ENCODE data around the gene CD300A.

The CD300A gene

DNA sequence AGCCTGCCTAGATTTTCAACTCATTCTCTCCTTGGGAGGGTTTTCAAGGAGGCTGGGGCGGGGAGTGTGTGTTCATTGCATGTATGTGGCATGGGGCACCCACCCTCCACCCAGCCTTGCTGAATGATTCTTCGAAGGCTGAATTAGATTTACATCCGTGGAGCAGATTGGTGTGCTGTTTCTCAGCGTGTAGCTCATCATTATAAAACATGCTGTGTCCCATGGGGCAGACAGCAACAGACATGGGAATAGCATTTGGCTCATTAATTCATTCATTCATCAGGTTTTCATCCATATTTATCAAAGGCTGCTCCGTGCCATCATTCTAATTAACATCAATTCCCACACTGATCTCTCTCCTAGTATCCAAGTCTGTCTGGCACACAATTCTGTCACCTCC lies 10.6 kb upstream of the CD300A start:
- DNase-seq, result no peak

DNA sequence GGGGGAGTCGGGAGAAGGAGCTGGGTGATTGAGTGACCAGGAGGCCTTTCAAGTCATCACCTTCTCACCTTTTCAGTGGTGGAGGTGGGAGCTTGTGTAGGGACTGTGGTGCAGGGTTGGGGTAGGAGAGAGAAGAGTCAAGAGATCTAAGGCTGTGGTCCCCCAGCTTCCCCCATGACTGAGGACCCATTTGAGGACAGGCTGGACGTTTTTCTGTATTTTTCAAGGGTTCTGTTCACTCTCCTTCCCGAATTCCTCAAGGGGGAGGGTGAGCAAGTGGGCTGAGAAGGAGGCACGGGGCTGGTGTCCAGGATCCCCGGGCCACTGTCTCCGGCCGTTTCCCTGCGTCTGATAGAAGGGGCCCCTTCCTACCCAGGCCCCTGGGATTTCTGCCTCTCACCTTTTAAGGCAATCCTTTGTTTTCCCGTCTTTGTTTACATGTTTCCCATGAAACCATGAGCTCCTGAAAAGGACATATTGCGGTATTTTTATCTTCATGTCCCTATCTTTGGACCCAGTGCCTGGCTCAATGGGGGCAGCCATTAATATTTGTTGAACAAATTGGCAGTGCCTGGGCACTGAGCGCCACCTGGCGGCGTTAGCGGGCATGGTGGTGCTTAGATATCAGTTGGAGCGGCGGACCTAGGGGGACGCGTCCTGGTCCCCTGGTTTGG lies 9.2 kb upstream of the CD300A start:
- peak; percentile 43 to 68 (median 60) for DNase-seq

DNA sequence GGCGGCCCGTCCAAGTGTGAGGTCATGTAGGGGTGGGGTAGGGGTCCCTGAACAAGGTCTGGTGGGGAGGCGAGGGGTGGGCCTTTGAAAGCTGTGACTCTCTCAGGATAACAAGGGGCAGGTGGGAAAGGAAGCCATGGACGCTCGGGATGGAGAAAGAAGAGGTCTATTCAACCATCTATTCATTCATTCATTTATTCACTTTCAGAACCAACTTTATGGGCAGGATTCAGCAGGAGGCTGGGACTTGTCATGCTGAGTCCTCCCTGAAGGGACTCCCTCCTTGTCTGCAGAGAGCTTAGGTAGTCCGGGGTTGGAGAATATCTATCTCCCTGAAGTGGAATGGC lies 8.6 kb upstream of the CD300A start:
- no peak for DNase-seq

DNA sequence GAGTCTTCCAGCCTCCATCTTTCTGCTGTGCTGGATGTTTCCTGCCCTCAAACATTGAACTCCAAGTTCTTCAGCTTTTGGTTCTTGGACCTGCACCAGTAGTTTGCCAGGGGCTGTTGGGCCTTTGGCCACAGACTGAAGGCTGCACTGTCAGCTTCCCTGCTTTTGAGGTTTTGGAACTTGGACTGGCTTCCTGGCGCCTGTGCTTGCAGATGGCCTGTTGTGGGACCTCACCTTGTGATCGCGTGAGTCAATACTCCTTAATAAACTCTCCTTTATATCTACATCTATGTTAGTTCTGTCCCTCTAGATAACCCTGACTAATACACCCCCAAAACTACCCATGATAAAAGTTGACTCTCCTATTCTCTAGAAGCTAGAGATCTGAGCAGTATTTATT lies 7.6 kb upstream of the CD300A start:
- DNase-seq, result no peak

DNA sequence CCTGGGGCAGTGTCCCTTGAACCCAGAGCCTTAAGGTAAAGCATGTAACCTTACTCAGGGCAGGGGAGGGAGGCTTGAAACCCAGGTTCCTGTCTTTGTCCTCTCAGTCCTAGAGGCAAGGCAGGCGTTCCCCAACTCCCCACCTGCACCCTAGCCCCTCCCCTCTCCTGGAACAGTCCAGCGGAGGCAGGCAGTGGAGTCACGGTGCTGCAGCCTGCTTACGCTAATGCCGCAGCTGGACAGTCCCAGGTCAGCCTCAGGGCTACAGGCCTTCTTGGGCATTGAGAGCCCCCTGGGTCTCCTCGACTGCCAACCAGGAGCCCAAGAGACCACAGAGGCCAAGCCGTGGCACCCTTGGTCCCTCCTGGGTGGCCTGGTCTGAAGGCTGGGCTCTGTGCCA lies 6.8 kb upstream of the CD300A start:
- DNase-seq, result no peak

DNA sequence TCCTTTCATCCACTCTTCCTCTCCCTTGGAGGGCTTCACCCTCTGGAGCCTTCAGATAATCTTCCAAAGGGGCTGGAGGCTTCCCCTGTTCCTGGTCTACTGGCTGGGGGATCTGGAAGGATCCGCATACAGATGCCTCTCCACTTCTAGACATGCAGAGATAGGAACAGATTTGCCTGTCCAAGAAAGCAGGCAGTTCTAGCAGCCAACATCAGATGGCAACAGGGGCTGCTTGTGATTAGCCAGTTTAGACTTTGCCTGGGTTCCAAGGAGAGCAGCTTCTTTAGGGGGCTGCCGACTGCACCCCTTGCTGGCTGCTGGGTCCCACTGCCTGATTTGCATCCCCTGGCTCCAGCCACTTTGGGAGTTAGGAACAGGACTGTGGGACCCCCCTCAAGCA lies 6.2 kb upstream of the CD300A start:
- no peak for DNase-seq

DNA sequence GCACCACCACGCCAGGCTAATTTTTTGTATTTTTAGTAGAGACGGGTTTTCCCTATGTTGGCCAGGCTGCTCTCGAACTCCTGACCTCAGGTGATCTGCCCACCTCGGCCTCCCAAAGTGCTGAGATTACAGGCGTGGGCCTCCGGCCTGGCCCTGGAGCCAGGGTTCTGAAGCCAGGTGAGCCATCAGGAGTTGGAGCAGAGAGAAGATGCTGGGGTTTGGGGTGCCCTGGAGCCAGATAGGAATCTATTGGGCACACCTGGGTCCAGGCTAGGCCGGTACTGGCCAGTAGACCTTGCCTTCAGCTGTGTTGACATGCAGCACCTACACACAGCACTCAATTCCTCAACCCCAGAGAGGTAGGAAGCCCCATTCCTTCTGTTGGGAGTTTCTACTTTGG lies 5.4 kb upstream of the CD300A start:
- DNase-seq, result no peak

DNA sequence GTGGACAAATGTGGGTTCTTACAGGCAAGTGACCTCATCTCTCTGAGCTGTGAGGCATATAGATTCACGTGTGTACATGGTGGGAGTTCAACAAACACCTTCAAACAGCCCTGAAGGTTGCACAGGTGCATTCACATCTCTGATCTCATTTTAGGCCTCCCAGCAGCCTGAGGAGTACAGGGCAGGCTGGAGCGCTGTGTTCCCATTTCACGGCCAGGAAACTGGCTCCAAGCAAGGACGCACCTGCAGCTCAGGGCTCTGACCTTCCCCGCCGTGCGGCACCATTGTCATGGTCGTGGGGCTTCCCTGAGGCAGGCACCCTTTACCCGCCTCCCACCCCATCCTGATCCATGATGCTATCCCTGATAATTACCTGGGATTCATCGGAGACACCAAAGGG lies 4.8 kb upstream of the CD300A start:
- no peak for DNase-seq

DNA sequence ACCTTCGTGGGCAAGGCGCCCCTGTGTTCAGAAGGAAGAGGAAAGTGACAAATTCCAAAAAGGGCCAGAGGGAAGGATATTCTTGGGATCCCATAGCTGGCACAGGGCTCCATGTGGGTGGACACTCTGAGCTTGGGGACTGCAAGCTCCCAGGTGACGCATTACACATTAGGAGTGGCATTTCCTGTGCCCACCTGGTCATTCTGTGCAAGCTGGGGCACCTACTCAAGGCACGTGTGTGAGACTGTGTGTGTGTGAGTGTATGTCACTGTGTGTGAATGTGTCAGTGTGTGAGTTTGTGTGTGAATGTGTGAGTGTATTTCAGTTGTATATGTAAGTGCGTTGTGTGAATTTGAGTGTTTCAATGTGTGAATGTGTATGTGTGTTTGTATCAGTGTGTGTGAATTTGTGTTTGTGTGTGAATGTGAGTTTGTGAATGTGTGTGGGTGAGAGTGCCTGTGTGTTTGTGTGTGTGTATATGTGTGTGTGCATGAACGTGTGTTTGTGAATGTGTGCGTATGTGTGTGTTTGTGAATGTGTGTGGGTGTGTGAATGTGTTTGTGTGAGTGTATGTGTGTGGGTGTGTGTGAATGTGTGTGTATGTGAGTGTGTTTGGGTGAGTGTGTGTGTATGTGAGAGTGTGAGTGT lies 1.6 kb upstream of the CD300A start:
- peak in 1 of 5 donors; percentile 28 for DNase-seq

DNA sequence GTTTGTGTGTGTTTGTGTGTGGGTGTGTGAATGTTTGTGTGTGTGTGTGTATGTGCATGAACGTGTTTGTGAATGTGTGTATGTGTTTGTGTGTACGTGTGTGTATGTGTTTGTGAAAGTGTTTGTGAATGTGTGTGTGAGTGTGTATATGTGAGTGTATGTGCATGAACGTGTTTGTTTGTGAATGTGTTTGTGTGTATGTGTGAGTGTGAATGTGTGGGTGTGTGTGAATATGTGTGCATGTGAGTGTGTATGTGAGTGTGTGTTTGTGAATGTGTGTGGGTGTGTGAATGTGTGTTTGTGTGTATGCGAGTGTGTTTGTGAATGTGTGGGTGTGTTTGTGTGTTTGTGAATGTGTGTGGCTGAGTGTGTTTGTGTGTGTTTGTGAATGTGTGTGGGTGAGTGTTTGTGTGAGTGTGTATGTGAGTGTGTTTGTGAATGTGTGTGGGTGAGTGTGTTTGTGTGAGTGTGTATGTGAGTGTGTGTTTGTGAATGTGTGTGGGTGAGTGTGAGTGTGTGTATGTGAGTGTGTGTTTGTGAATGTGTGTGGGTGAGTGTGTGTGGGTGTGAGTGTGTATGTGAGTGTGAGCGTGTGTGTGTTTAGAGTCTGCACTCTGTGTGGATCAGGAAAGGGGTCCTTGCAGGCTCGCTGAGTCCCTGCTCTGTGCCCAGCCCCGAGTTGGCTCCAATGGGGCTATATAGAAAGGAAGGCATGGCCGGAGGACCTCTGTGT lies 890 bp upstream of the CD300A start:
- no peak for DNase-seq

DNA sequence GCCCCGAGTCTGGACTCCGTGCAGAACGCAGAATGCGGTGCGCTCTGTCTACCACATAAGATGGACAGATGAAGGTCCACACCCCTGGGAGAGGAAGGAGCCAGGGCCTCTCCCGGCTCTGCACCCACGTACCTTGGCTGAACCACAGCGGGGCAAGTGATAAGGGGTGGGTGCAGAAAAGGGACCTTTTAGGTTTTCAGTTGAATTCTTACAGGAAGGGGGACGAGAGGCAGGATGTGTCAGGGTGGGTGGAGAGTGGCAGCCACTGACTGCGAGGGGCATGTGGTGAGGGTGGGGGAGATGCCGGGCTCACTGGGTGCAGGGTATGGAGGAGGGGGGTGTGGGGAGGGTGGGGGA lies 372 bp downstream of the CD300A start:
- DNase-seq, result peak in 1 of 5 donors; percentile 28

DNA sequence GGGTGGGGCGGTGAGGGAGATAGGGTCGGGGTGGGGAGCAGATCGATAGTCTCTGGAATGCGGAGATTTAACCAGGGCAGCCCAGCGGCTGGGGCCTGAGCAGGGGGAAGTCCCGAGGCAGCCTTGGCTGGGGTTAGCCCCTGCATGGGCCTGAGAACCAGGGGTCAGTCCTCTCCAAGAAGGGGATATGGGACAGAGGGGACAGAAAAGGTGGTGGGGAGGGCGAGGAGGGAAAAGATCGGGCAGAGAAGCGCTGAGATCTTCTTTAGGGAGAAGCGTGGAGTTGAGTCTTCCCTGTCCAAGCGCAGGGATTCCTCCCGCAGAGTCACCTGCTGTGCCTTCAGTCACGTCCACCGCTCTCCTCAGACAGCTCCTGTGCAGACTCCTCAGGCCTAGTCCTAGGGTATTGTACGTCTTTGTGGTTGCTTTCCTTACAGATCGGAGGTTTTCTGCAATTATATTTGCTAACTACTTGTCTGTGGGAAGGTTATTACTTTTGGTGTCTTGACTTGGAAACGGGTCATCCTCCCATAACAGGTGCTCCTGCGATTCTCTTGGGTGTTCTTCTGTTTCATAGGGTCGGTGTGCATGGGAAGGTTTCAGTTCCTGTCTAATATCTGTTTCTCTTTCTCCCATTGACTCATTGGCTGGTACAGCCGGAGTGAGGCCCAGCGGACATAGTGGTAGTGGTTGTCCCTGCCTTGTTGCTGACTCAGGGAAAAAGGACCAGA lies 952 bp downstream of the CD300A start:
- peak in 1 of 5 donors; percentile 58 for DNase-seq

DNA sequence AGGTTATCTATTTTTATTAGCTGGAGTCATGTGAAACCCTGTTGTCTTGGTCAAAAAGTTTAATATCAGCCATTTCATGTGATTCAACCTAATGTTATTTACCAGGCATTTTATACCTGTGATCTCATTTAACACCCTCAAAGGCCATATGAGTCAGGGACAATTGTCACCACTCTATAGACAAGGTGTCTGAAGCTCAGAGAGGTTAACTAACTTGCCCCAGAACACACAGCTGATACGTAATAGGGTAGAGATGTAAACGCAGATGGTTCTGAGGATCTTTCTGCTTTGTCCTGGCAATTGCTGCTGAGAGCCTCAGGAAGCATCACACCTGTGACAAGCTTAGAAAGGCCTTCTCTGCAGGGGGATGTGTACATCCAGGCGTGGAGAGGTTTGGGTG lies 4.9 kb downstream of the CD300A start:
- no peak for DNase-seq

DNA sequence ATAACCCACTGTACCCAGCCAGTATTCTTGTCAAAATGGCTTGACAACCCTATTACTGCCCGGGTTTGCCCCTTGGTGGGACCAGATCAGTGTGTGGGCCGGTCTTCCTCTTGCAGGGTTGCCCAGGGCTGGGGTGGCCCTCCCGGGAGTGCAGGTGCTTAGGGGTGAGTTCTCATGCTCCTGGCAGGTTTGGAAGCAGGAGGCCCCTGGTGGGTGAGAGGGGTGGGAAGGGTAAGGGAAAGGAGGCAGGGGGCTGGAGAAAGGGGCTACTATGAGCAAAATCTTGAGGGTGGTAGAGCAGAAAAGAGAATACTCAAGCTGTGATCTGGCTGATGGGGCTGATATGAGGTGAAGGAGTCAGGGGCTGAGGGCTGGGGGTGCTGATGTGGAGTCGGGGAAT lies 6.5 kb downstream of the CD300A start:
- no peak for DNase-seq

DNA sequence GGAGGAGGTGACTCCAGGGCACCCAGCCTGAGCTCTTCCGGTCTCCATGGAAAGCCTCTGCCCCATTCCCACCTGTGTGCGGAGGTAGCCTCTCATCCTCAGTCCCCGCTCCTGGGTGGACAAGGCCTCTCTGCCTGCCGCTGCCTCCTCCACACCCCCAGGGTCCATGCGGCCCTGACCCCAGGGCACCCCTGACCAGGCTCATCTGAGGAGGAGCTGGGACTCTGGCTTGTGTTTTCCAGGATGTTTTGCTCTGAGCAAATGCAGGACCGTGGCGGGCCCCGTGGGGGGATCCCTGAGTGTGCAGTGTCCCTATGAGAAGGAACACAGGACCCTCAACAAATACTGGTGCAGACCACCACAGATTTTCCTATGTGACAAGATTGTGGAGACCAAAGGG lies 6.9 kb downstream of the CD300A start:
- no peak for DNase-seq

DNA sequence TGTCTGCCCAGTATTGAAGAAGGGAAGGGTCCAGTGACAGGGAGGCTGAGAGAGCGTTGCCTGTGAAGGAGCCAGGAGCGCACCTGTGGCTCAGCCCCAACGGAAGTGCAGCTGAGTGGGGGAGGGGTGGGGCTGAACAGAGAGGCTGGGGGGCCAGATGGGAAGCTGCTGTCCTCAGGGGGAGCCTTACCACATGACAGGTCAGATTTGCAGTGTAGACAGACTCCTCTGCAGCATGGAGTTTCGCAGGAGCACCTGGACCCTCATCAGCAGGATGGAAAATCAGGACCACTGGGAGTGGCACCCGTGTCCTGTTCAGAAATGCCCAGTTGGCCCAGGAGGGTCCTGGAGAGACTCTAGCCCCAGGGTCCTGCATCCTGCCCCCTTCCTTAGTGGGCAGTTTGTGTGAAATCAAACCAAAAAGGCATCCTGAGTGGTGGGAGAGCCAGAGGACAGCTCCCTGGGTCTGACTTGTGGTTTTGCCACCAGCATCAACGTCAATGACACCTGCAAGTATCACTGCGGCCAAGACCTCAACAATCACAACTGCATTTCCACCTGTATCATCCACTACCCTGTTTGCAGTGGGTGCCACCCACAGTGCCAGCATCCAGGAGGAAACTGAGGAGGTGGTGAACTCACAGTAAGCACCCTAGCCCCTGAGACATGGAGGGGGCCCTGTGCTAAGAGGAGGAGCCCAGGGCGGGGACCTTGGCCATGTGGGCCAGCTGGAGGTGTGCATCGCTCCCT lies 7.8 kb downstream of the CD300A start:
- peak in 2 of 5 donors; percentile 21 to 54 for DNase-seq

DNA sequence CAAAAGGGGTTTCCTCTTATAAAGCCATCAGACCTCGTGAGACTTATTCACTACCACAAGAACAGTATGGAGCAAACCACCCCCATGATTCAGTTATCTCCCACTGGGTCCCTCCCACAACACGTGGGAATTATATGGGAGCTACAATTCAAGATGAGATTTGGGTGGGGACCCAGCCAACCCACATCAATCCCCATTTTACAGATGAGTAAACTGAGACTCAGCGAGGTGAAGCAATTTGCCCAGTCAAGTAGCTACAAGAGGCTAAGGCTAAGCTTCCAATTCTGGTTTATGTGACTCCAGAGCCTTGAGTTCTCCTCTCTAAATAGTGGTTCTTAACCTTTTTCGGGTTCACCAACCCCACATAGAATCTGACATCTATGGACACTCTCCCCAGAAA lies 8.8 kb downstream of the CD300A start:
- DNase-seq, result no peak

DNA sequence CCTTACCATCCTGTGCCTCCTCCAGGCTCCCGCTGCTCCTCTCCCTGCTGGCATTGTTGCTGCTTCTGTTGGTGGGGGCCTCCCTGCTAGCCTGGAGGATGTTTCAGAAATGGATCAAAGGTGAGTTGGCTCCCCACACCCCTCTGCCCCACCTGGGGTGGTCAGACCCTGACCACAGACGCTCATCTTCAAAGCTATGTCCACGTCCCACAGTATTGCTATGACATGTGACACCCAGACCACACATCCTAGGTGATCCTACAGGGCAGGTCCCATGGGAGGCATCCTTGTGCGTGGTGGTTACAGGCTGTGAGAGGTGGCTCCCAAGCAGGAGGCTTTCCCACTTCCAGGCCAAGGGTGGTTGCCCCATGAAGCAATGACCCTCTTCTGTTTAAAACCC lies 11.0 kb downstream of the CD300A start:
- DNase-seq, result no peak

DNA sequence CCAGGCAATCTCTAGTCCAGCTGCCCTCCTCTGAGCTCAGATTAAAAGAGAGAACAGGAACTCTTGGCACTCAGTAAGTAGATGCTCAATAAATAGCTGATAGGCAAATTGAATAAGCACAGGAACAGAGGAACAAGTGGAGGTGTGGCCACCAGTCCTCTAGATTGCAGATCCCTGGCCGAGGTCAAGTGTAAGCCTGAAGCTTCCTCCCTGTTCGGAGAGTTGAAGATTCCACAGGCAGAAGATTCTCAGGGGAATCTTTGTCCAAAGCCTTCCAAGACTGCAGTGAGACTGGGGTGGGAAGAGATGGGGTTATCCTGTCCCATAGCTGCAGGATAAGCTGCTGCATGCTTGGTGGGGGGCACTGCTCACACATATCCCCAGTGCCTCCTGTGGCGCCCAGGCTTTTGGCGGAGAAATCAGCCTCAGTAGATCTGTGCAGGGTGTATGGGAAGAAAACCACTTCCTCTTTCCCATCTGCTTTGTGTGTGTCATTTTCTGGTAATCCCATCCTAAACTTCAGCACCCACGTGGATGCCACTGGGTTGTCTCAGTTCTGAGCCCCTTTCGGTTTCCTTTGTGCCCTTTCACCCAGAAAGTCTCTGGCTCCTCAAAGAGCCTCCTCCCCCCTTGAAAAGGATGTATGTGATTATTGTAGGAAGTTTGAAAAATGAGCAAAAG lies 12.1 kb downstream of the CD300A start:
- DNase-seq, result peak in 2 of 5 donors; percentile 25 to 86

DNA sequence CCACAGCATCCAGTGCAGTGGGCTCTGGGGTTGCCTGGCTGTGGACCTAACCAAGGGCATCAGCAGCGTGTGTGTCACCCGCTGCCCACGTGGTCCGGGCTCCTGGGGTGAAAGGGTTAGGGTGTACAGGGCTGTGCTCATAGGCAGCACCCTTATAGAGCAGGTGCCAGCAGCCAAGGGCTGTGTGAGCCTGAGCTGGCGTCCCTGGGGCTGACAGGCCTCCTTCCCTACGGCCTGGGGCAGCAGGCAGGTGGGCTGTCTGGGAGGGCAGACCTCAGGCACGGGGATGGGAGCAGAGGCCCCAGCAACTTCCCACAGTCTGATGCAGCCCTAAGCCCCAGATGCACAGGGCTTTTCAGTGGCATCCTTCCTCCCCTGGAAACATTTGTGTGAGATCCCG lies 13.9 kb downstream of the CD300A start:
- no peak for DNase-seq

DNA sequence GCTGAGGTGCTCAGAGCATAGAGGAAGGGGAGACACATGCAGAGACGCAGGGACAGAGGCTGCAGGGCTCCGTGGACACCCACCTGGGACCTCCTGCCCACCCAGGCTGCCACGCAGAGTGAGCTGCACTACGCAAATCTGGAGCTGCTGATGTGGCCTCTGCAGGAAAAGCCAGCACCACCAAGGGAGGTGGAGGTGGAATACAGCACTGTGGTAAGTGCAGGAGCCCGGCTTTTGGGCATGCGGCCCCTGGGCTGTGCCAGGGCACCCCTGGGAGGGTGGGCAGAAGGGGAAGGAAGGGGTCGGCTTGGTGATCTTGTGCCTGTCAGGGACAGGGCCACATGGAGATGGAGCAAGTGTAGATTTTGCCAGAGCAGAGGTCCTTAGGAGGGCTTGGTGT lies 15.2 kb downstream of the CD300A start:
- DNase-seq, result no peak

DNA sequence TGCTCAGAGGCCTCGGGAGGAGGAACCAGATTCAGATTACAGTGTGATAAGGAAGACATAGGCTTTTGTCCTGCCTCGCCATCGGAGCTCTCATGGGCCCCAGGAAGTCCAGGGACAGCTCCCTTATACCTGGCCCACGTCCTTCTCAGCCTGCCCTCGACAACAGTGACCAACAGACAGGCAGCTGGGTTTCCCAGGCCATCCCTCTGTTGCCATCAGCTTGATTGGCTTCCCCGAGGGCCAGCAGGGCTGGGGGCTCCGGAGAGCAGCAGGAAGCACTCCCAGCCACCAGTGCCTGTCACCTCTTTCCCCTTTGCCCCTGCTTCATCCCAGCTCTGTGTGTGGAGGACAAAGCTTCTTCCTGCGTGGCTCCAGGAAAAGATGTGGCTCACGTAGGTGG lies 17.6 kb downstream of the CD300A start:
- no peak for DNase-seq
